Fibroblast of lung (primary cell): Measurements from ENCODE around the gene EYS.

Experiments used
- CTCF ChIP-seq, 2 donors: IDR thresholded peaks in 1 of 2; conservative IDR thresholded peaks in 1 of 2; 1 replicate in 1 of 2; 2 replicates in 1 of 2; pipeline ENCODE4 v1.5.1; 2011 to 2012; ENCODE audit warnings: low read length in 2 of 2, control low read depth in 1 of 2, inconsistent platforms in 1 of 2, low read depth in 1 of 2, mild to moderate bottlenecking in 1 of 2
- EZH2 ChIP-seq: IDR thresholded peaks from 2 replicates; pipeline ENCODE4 v1.5.1; 2012; ENCODE audit warnings: low read length, control low read depth, mild to moderate bottlenecking; ENCODE audit errors: missing control alignments

- TF ChIP-seq CTCF (conservative IDR thresholded peaks at IDR 0.05 in 1 of 2, IDR thresholded peaks at IDR 0.05 in 1 of 2; ENCODE audit: low read depth in 1 of 2, low read length in 2 of 2), result no peak
- no peak for TF ChIP-seq EZH2
Observed at GRCh38 chr6:65081756-65082155, 625.3 kb downstream of the EYS start.
